HG03520 (cell line): ENCODE measurements around the gene SUSD6.

Experiments
- ATAC-seq: cut with Tn5 transposase; IDR thresholded peaks from one replicate; pipeline ENCODE4 v1.9.1; 2021; ENCODE audit warnings: mild to moderate bottlenecking, moderate library complexity; ENCODE audit not compliant: unreplicated experiment

The SUSD6 gene

GRCh38 chr14:69670093-69670492 is 58.7 kb downstream of the SUSD6 start:
- no peak for ATAC-seq

- ATAC-seq = no peak
Measured at GRCh38 chr14:69671365-69672030, 60.1 kb downstream of the SUSD6 start.

GRCh38 chr14:69672356-69672755 is 61.0 kb downstream of the SUSD6 start:
- no peak for ATAC-seq

- ATAC-seq = no peak
Measured at GRCh38 chr14:69673104-69673503, 61.7 kb downstream of the SUSD6 start.

- no peak for ATAC-seq
Measured at GRCh38 chr14:69673578-69674305, 62.3 kb downstream of the SUSD6 start.

- no peak for ATAC-seq
Measured at GRCh38 chr14:69674546-69675244, 63.3 kb downstream of the SUSD6 start.

GRCh38 chr14:69675245-69675583 is 63.8 kb downstream of the SUSD6 start:
- ATAC-seq = no peak

- peak; percentile 66 for ATAC-seq
Measured at GRCh38 chr14:69675877-69676416, 64.6 kb downstream of the SUSD6 start.

GRCh38 chr14:69676723-69677122 is 65.3 kb downstream of the SUSD6 start:
- no peak for ATAC-seq

GRCh38 chr14:69680297-69680696 is 68.9 kb downstream of the SUSD6 start:
- no peak for ATAC-seq

- ATAC-seq = no peak
Measured at GRCh38 chr14:69682136-69682535, 70.7 kb downstream of the SUSD6 start.

- ATAC-seq = no peak
Measured at GRCh38 chr14:69682621-69683263, 71.3 kb downstream of the SUSD6 start.

- ATAC-seq = no peak
Measured at GRCh38 chr14:69683971-69684370, 72.6 kb downstream of the SUSD6 start.

- ATAC-seq = no peak
Measured at GRCh38 chr14:69684461-69685217, 73.2 kb downstream of the SUSD6 start.

GRCh38 chr14:69685218-69685616 is 73.8 kb downstream of the SUSD6 start:
- ATAC-seq = no peak

- ATAC-seq = no peak
Measured at GRCh38 chr14:69685716-69686115, 74.3 kb downstream of the SUSD6 start.

GRCh38 chr14:69687606-69688298 is 76.4 kb downstream of the SUSD6 start:
- ATAC-seq = no peak

- ATAC-seq = no peak
Measured at GRCh38 chr14:69688299-69688649, 76.9 kb downstream of the SUSD6 start.

GRCh38 chr14:69690042-69690441 is 78.6 kb downstream of the SUSD6 start:
- ATAC-seq = no peak

- no peak for ATAC-seq
Measured at GRCh38 chr14:69692594-69692993, 81.2 kb downstream of the SUSD6 start.
